NCI-H446 treated with DMSO at 0.1 percent for 48 hours (cell line): Measurements from ENCODE around the gene IL1B.
"Not testable (repeated sequence)": the region's sequence is repeated elsewhere in the genome, so short reads cannot be mapped to it uniquely, and the experiment has no call there.

Experiments used
- DNase-seq: peaks from one replicate; lab custom pipeline; 2025; lab: John Stamatoyannopoulos, UW

IL1B gene

GRCh38 chr2:112849956-112850355, 13.4 kb upstream of the IL1B start:
- DNase-seq = no peak

- no peak for DNase-seq
These were observed 12.3 kb upstream of the IL1B start for GRCh38 chr2:112848833-112849232.

- DNase-seq = no peak
These were observed 9.5 kb upstream of the IL1B start for GRCh38 chr2:112846031-112846430.

GRCh38 chr2:112843836-112844235, 7.3 kb upstream of the IL1B start:
- DNase-seq = no peak

- no peak for DNase-seq
These were observed 6.7 kb upstream of the IL1B start for GRCh38 chr2:112843288-112843687.

GRCh38 chr2:112841295-112842044, 4.9 kb upstream of the IL1B start:
- DNase-seq = no peak

GRCh38 chr2:112840068-112840445, 3.5 kb upstream of the IL1B start:
- no peak for DNase-seq

GRCh38 chr2:112839407-112840067, 3.0 kb upstream of the IL1B start:
- no peak for DNase-seq

- DNase-seq = no peak
These were observed 417 bp downstream of the IL1B start for GRCh38 chr2:112836163-112836560.

- DNase-seq = no peak
These were observed 930 bp downstream of the IL1B start for GRCh38 chr2:112835536-112836162.

GRCh38 chr2:112835061-112835501, 1.5 kb downstream of the IL1B start:
- DNase-seq = no peak

- no peak for DNase-seq
These were observed 2.1 kb downstream of the IL1B start for GRCh38 chr2:112834396-112835037.

- DNase-seq = no peak
These were observed 2.6 kb downstream of the IL1B start for GRCh38 chr2:112833976-112834375.

- DNase-seq = not testable (repeated sequence)
These were observed 3.0 kb downstream of the IL1B start for GRCh38 chr2:112833639-112833931.

- DNase-seq = no peak
These were observed 3.5 kb downstream of the IL1B start for GRCh38 chr2:112832841-112833638.

- no peak for DNase-seq
These were observed 4.4 kb downstream of the IL1B start for GRCh38 chr2:112831946-112832840.

GRCh38 chr2:112831513-112831845, 5.1 kb downstream of the IL1B start:
- no peak for DNase-seq

GRCh38 chr2:112830682-112831512, 5.7 kb downstream of the IL1B start:
- no peak for DNase-seq

GRCh38 chr2:112829961-112830681, 6.5 kb downstream of the IL1B start:
- no peak for DNase-seq
